K562 (cell line): ENCODE results near the gene UNC80. TPM values are rescaled to one million over a fixed set of nuclear protein-coding genes. Genes with fewer than 3 reads are reported as not detected.

ENCODE experiments used
- ATAC-seq: fragments of 200-7000 bp; cut with Tn5 transposase; 3 replicates; pipeline ENCODE4 v1.9.1; 2020; ENCODE audit warnings: moderate library complexity
- BruUV-seq: library from RNA; stranded (reverse); fragments of 400-500 nt; replicated peaks from 2 replicates; lab custom pipeline; 2021; lab: Mats Ljungman, UMichigan
- CTCF ChIA-PET: fragments of 300-600 bp; formaldehyde crosslinking; extraction: SDS; loops from one replicate; lab custom pipeline; 2021; ENCODE audit warnings: low intra/inter-chr PET ratio; lab: Yijun Ruan, JAX
- POLR2A ChIA-PET: fragments of 300-600, 350-650 bp; sonication (Branson Sonifier 250); formaldehyde crosslinking; extraction: SDS; loops from one replicate; lab custom pipeline; 2021; ENCODE audit warnings: antibody characterized with exemption, inconsistent platforms; lab: Yijun Ruan, JAX
- DNase-seq, 4 experiments: peaks; one replicate each; pipeline versions ENCODE4 v3.0.0 to v3.0.0-alpha.2; 2011 to 2018; ENCODE audit warnings: low spot score in 3 of 4, mixed read lengths in 3 of 4; ENCODE audit errors: extremely low read depth in 1 of 4
- FAIRE-seq: peaks from 2 replicates; lab custom pipeline; 2011; peaks lifted over from hg19 to GRCh38; lab: Jason Lieb, UNC
- H2AFZ ChIP-seq: 2 replicates; pipeline ENCODE4 v1.6.0; 2011; ENCODE audit warnings: low read depth, low read length, control low read depth, inconsistent platforms
- H3K27ac ChIP-seq: fragments of 200-600 bp; 3 replicates; pipeline ENCODE4 v1.8.0; 2011; ENCODE audit warnings: low read depth, mild to moderate bottlenecking, control low read depth, inconsistent platforms, low read length, moderate library complexity, mixed read lengths; ENCODE audit errors: extremely low read depth
- H3K27me3 ChIP-seq, 2 experiments: fragments of 300-600 bp in 1 of 2; 2 replicates in 1 of 2; 3 replicates in 1 of 2; pipeline versions ENCODE4 v1.6.0 to v1.8.0; 2011; ENCODE audit warnings: inconsistent platforms in 2 of 2, low read length in 2 of 2, mild to moderate bottlenecking in 1 of 2, mixed read lengths in 1 of 2, moderate library complexity in 1 of 2; ENCODE audit not compliant: control insufficient read depth in 2 of 2, insufficient read depth in 2 of 2
- H3K36me3 ChIP-seq: fragments of 300-600 bp; 3 replicates; pipeline ENCODE4 v1.8.0; 2011; ENCODE audit warnings: mild to moderate bottlenecking, low read length, inconsistent platforms; ENCODE audit not compliant: control insufficient read depth, insufficient read depth
- H3K4me1 ChIP-seq, 2 experiments: fragments of 200-600 bp in 1 of 2; replicated peaks in 1 of 2; 2 replicates in 1 of 2; 3 replicates in 1 of 2; pipeline versions ENCODE4 v1.5.1 to v1.8.0; 2011; ENCODE audit warnings: inconsistent platforms in 2 of 2, low read length in 2 of 2, mild to moderate bottlenecking in 1 of 2, mixed read lengths in 1 of 2, moderate library complexity in 1 of 2; ENCODE audit not compliant: control insufficient read depth in 2 of 2, insufficient read depth in 2 of 2
- H3K4me2 ChIP-seq: 2 replicates; pipeline ENCODE4 v1.6.1; 2011; ENCODE audit warnings: low read length, control low read depth, inconsistent platforms, mixed read lengths; ENCODE audit not compliant: insufficient read depth
- H3K4me3 ChIP-seq: fragments of 200-600 bp; sonication (generic), shearing (Covaris generic); 2 replicates; pipeline ENCODE4 v1.5.1; 2016; ENCODE audit warnings: control low read depth, inconsistent platforms
- H3K79me2 ChIP-seq: fragments of 200-600 bp; 3 replicates; pipeline ENCODE4 v1.8.0; 2011; ENCODE audit warnings: low read length, inconsistent platforms; ENCODE audit not compliant: control insufficient read depth, insufficient read depth
- H3K9ac ChIP-seq, 2 experiments: 2 replicates each; pipeline versions ENCODE4 v1.6.0 to v1.6.1; 2011; ENCODE audit warnings: low read depth in 2 of 2, low read length in 2 of 2, control low read depth in 1 of 2, inconsistent platforms in 1 of 2, mild to moderate bottlenecking in 1 of 2, mixed read lengths in 1 of 2; ENCODE audit not compliant: insufficient read depth in 1 of 2
- H3K9me1 ChIP-seq: one replicate; pipeline ENCODE4 v1.6.0; 2011; ENCODE audit warnings: inconsistent platforms, mild to moderate bottlenecking, low read length, moderate library complexity; ENCODE audit not compliant: control insufficient read depth, insufficient read depth
- H3K9me3 ChIP-seq: replicated peaks from 2 replicates; pipeline ENCODE4 v1.5.1; 2011; ENCODE audit warnings: low read depth, low read length, inconsistent platforms; ENCODE audit not compliant: control insufficient read depth, insufficient read depth
- H4K20me1 ChIP-seq: replicated peaks from 2 replicates; pipeline ENCODE4 v1.6.1; 2011; ENCODE audit warnings: low read length, inconsistent platforms, mixed read lengths; ENCODE audit not compliant: control insufficient read depth, insufficient read depth
- CBFA2T3 ChIP-seq: fragments of 450-650 bp; IDR thresholded peaks from 2 replicates; pipeline ENCODE4 v1.6.1; 2017
- CBX3 ChIP-seq, 2 experiments: IDR thresholded peaks; 1 replicate in 1 of 2; 2 replicates in 1 of 2; pipeline ENCODE4 v1.6.1; 2012; ENCODE audit warnings: inconsistent platforms in 2 of 2, low read length in 2 of 2, borderline replicate concordance in 1 of 2, control low read depth in 1 of 2
- CHAMP1 ChIP-seq: fragments of 450-650 bp; IDR thresholded peaks from 2 replicates; pipeline ENCODE4 v1.6.1; 2016; ENCODE audit warnings: mild to moderate bottlenecking
- CHCHD3 ChIP-seq: fragments of 250-450 bp; sonication (Bioruptor Pico); IDR thresholded peaks from 2 replicates; pipeline ENCODE4 v2.1.2; 2022; ENCODE audit warnings: mild to moderate bottlenecking
- HCFC1 ChIP-seq: IDR thresholded peaks from 2 replicates; pipeline ENCODE4 v1.6.1; 2012; ENCODE audit warnings: low read depth, low read length, improper control_type of control experiment
- HMG20A ChIP-seq: fragments of 450-650 bp; formaldehyde crosslinking; conservative IDR thresholded peaks from 2 replicates; pipeline ENCODE4 v1.4.0; 2020; ENCODE audit warnings: mild to moderate bottlenecking, mixed read lengths
- NRF1 ChIP-seq, 2 experiments: fragments of 450-650 bp; IDR thresholded peaks in 1 of 2; conservative IDR thresholded peaks in 1 of 2; 2 replicates each; pipeline ENCODE4 v1.6.1; 2014; ENCODE audit warnings: mild to moderate bottlenecking in 2 of 2
- PCBP1 ChIP-seq: fragments of 200-400 bp; formaldehyde crosslinking; IDR thresholded peaks from 2 replicates; pipeline ENCODE4 v1.6.1; 2018; ENCODE audit warnings: mild to moderate bottlenecking, low read depth, low read length; ENCODE audit not compliant: poor library complexity, severe bottlenecking
- SMARCC2 ChIP-seq: fragments of 450-650 bp; IDR thresholded peaks from 2 replicates; pipeline ENCODE4 v1.6.1; 2017; ENCODE audit warnings: antibody characterized with exemption, moderate library complexity, mild to moderate bottlenecking, low read depth
- ZFP36 ChIP-seq: fragments of 150-350 bp; IDR thresholded peaks from 2 replicates; pipeline ENCODE4 v1.6.1; 2018; ENCODE audit warnings: low read length, low read depth; ENCODE audit not compliant: partially characterized antibody
- ZNF197 ChIP-seq: fragments of 200-800 bp; sonication (Bioruptor generic); IDR thresholded peaks from 2 replicates; pipeline ENCODE4 v1.6.1; 2016; ENCODE audit warnings: low read depth, missing genetic modification characterization, missing compliant biosample characterization
- ZNF347 ChIP-seq: fragments of 450-650 bp; formaldehyde crosslinking; IDR thresholded peaks from 2 replicates; pipeline ENCODE4 v1.4.0; 2020; ENCODE audit warnings: low read depth, mild to moderate bottlenecking, moderate library complexity
- WGBS: fragments of 100-300 bp; shearing (Covaris generic); methylation state at CpG from one replicate; pipeline ENCODE4 v1.1.6; 2016; ENCODE audit warnings: low coverage, mixed read lengths; ENCODE audit not compliant: insufficient coverage; ENCODE audit errors: missing lambda C conversion rate; 5-methylcytosine and 5-hydroxymethylcytosine counted together
- in situ Hi-C: fragments of 300-500 bp; cut with MboI; formaldehyde crosslinking; loops from 4 replicates; pipeline ENCODE4 v1.15.0; 2018; ENCODE audit warnings: inconsistent platforms, mixed read lengths
- intact Hi-C: fragments of 100-400 bp; cut with micrococcal nuclease; formaldehyde crosslinking; loops from 2 replicates; pipeline ENCODE4 v1.14.2; 2022
- polyA plus RNA-seq, 8 experiments: library from polyadenylated mRNA; depleted of rRNA in 4 of 8; stranded (reverse) in 5 of 8; unstranded in 3 of 8; fragments of >200 nt; fragmentation: Nextera tagmentation in 2 of 8; fragmentation: Illumina TruSeq in 1 of 8; extraction: Ambion mirVana in 2 of 8; extraction: Trizol in 1 of 8; gene quantifications; 2 replicates each; pipeline versions ENCODE4 v1.2.1 to v1.2.3, GENCODE V29; 2011 to 2014; ENCODE audit warnings: inconsistent platforms in 1 of 8, missing spikeins in 1 of 8
- total RNA-seq, 7 experiments: library from RNA; depleted of rRNA in 6 of 7; stranded (reverse); fragments of >200 nt in 6 of 7; fragmentation: Illumina TruSeq in 2 of 7; extraction: Trizol in 2 of 7; gene quantifications; 2 replicates each; pipeline versions ENCODE4 v1.2.1 to v1.2.3, GENCODE V29; 2011 to 2021; ENCODE audit warnings: low replicate concordance in 1 of 7

The UNC80 gene
- total and polyA plus RNA-seq, 9 of the 15 experiments (the other 6 are each of a cell fraction or from before 2014, with no cell fraction given) = under 0.01 to 0.04 (median 0.01) TPM; not detected in 5

DNA sequence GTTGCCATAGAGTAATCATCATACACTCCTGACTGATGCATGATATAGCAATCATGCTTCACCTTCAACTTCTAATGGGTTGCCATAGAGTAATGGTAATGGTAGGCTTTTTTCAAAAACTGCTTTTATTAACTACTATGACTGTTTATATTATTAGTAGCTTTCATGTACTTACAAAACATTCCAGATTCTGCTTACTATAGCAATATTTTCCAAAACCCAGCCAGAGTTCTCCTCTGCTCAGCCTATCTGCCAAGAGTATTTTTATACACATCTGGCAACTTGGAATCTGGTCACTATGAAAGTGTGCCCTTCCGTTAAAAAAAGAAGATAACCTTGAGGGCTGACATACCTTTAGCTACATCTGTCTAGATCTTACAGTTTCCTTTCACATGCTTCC, 5.0 kb upstream of the UNC80 start:
- intact Hi-C loops (no loop called here), in situ Hi-C loops (no loop called here)
- 0% methylated on average over 1 of the region's 1 CpG for WGBS
- ATAC-seq = no peak
- DNase-seq = no peak
- no peak overlapping the region for H3K4me2 ChIP-seq
- peaks cover 0 to 3% of the 10 kb centered on the region in 2 experiments; a peak in 1 of 5 replicates for H3K4me1 ChIP-seq
- no peaks in the 10 kb centered on the region for H3K27me3 ChIP-seq
- no peaks in the 10 kb centered on the region for H3K9me3 ChIP-seq
- no peaks in the 10 kb centered on the region for H3K36me3 ChIP-seq
- FAIRE-seq = no peak
- TF ChIP-seq NRF1 (conservative IDR thresholded peaks at IDR 0.05 in 1 of 2, IDR thresholded peaks at IDR 0.05 in 1 of 2) (no peak), CBFA2T3 (no peak), PCBP1 (no peak), HCFC1 (no peak), ZNF197 (no peak), ZFP36 (no peak), ZNF347 (CRISPR knock-in tag) (no peak), SMARCC2 (no peak), CHCHD3 (CRISPR knock-in tag) (no peak), CBX3 (IDR thresholded peaks at IDR 0.05; ENCODE audit: borderline replicate concordance in 1 of 2, low read length in 2 of 2) (no peak), HMG20A (CRISPR knock-in tag) (no peak), CHAMP1 (no peak)
- no peak overlapping the region for H2AFZ ChIP-seq
- H4K20me1 ChIP-seq = no peaks in the 10 kb centered on the region
- no peaks in the 10 kb centered on the region for H3K9me1 ChIP-seq
- H3K9ac ChIP-seq = no peak overlapping the region
- no peak overlapping the region for H3K4me3 ChIP-seq
- H3K27ac ChIP-seq = no peak overlapping the region
- no TSS peak for BruUV-seq
- CTCF ChIA-PET = no interaction called here
- no peaks in the 10 kb centered on the region for H3K79me2 ChIP-seq
- POLR2A ChIA-PET = no interaction called here
